ENCODE measurements around the gene CACNA1D. TPM values are rescaled to one million over a fixed set of nuclear protein-coding genes. Genes with fewer than 3 reads are reported as not detected.

Gene CACNA1D
- total RNA-seq, 1 donor from 2014 or later, result 1.1 TPM

DNA sequence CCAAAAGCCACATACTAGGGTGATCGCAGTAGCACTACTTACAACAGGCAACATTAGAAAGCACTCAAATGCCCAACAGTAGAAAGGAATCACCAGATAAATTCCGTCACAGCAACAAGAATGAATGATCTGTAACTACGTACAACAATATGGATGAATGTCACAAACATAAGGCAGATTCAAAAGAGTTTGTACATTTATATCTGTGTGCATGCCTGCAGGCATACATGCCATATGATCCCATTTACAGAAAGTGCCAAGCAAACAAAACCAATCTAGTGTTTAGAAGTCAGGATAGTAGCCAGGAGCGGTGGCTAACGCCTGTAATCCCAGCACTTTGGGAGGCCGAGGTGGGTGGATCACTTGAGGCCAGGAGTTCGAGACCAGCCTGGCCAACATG, 355.5 kb downstream of the CACNA1D start:
- Histone ChIP-seq H3K4me1 (peaks cover 25% of the 10 kb centered on the region), H3K9me3 (replicated peaks) (no peaks in the 10 kb centered on the region), H3K27me3 (ENCODE audit: low read depth) (peaks cover 40% of the 10 kb centered on the region), H3K4me3 (no peak overlapping the region), H3K27ac (replicated peaks) (no peak overlapping the region), H3K36me3 (no peaks in the 10 kb centered on the region)
- intact Hi-C loops (cut with micrococcal nuclease), result no loop called here
- DNase-seq, result no peak
- TF ChIP-seq, protein P1, sequence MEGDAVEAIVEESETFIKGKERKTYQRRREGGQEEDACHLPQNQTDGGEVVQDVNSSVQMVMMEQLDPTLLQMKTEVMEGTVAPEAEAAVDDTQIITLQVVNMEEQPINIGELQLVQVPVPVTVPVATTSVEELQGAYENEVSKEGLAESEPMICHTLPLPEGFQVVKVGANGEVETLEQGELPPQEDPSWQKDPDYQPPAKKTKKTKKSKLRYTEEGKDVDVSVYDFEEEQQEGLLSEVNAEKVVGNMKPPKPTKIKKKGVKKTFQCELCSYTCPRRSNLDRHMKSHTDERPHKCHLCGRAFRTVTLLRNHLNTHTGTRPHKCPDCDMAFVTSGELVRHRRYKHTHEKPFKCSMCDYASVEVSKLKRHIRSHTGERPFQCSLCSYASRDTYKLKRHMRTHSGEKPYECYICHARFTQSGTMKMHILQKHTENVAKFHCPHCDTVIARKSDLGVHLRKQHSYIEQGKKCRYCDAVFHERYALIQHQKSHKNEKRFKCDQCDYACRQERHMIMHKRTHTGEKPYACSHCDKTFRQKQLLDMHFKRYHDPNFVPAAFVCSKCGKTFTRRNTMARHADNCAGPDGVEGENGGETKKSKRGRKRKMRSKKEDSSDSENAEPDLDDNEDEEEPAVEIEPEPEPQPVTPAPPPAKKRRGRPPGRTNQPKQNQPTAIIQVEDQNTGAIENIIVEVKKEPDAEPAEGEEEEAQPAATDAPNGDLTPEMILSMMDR (IDR thresholded peaks at IDR 0.05; ENCODE audit: borderline replicate concordance), result no peak

DNA sequence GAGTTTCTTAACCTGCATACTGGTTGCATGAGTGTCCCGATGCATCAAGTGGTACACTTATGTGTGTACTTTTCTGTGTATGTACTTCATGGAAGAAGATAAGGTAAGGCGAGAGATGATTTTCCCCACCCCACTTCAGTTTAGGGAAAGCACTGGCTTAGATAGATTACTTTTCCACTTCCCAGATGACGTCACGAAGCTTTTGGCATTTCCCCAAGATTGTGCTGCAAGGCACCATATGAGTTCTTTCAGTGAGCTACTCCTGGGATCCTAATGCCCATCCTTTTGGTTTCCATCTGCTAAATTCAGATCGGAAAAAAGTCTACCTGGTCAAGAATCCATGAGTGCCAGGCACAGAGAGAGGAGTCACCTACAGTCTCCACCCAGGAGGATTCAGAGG, 356.5 kb downstream of the CACNA1D start:
- Histone ChIP-seq H3K27ac (replicated peaks) (no peak overlapping the region), H3K4me3 (no peak overlapping the region), H3K4me1 (peaks cover 15% of the 10 kb centered on the region), H3K36me3 (no peaks in the 10 kb centered on the region), H3K27me3 (ENCODE audit: low read depth) (peaks cover 30% of the 10 kb centered on the region), H3K9me3 (replicated peaks) (no peaks in the 10 kb centered on the region)
- intact Hi-C loops (cut with micrococcal nuclease), result no loop called here
- no peak for DNase-seq
- TF ChIP-seq, protein P1 (IDR thresholded peaks at IDR 0.05; ENCODE audit: borderline replicate concordance), result no peak

DNA sequence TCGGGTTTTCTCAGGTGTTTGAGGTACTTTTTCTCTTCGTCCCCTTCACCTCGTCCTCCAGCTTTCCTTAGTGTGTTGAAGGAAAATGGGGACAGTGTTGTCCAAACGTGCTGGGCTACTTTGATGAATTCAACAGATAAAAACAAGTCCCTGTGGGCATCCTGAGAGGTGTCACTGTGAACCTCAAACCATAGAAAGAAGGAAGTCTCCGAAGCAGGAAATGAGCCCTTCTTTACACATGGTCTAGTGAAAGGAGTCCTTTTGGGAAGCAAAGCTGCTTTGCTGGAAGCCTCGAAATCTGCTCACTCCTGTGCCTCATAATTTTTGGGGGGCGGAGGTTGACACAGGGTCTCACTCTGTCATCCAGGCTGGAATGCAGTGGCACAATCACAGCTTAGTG, 362.6 kb downstream of the CACNA1D start:
- Histone ChIP-seq H3K27ac (replicated peaks) (no peak overlapping the region), H3K4me3 (no peak overlapping the region), H3K9me3 (replicated peaks) (no peaks in the 10 kb centered on the region), H3K36me3 (peaks cover 10% of the 10 kb centered on the region), H3K4me1 (peaks cover 10% of the 10 kb centered on the region), H3K27me3 (ENCODE audit: low read depth) (no peaks in the 10 kb centered on the region)
- intact Hi-C loops (cut with micrococcal nuclease), result no loop called here
- DNase-seq, result no peak
- TF ChIP-seq, protein P1 (IDR thresholded peaks at IDR 0.05; ENCODE audit: borderline replicate concordance), result no peak

DNA sequence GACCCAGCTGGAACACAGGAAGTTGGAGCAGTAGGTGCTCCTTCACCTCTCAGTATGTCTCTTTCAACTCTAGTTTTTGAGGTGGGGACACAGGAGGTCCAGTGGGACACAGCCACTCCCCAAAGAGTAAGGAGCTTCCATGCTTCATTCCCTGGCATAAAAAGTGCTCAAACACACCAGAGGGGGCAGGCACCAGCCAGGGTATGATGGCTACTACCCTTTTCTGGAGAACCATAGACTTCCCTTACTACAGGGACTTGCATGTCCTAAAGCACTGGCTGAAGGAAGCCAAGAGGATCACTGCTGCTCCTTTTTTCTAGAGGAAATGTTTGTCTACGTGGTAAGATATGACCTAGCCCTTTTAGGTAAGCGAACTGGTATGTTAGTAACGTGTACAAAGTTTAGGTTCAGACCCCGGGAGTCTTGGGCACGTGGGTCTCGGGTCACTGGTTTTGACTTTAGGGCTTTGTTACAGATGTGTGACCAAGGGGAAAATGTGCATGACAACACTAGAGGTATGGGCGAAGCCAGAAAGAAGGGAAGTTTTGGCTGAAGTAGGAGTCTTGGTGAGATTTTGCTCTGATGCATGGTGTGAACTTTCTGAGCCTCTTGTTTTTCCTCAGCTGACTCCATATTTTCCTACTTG, 363.8 kb downstream of the CACNA1D start:
- Histone ChIP-seq H3K27ac (replicated peaks) (no peak overlapping the region), H3K4me3 (no peak overlapping the region), H3K4me1 (peaks cover 10% of the 10 kb centered on the region), H3K36me3 (peaks cover 22% of the 10 kb centered on the region), H3K9me3 (replicated peaks) (no peaks in the 10 kb centered on the region), H3K27me3 (ENCODE audit: low read depth) (no peaks in the 10 kb centered on the region)
- TF ChIP-seq, protein P1 (IDR thresholded peaks at IDR 0.05; ENCODE audit: borderline replicate concordance), result no peak
- DNase-seq, result no peak
- intact Hi-C loops (cut with micrococcal nuclease), result no loop called here

DNA sequence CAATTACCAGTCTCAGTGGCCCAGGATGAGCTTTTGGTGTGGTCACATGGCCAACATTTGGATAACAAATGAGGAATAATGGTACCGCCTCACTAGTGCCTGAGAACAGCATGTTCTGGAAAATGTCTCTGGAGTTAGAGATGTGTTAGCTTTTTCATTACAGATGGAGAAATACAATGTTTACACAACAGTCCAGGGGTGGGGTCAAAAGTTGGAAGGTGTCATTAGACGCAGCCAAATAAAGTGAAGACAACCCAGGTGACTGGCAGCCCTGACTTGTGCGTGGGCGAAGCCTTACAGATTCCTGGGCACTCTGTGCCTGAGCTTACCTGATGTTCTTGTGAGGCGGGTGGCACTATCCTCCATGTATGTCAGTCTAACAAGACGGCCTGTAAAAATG, 364.8 kb downstream of the CACNA1D start:
- TF ChIP-seq, protein P1 (IDR thresholded peaks at IDR 0.05; ENCODE audit: borderline replicate concordance), result no peak

More for the DNA sequence above, 364.8 kb downstream of the CACNA1D start:
- peak overlapping the region; percentile 5 for H3K27ac ChIP-seq (replicated peaks)
- H3K9me3 ChIP-seq (replicated peaks), result no peaks in the 10 kb centered on the region
- H3K36me3 ChIP-seq, result peaks cover 32% of the 10 kb centered on the region
- DNase-seq, result no peak
- no peak overlapping the region for H3K4me3 ChIP-seq
- intact Hi-C loops (cut with micrococcal nuclease), result no loop called here
- no peaks in the 10 kb centered on the region for H3K27me3 ChIP-seq (ENCODE audit: low read depth)
- peaks cover 10% of the 10 kb centered on the region for H3K4me1 ChIP-seq
